ENCODE measurements around the gene KCNJ12. TPM values are rescaled to one million over a fixed set of nuclear protein-coding genes. Genes with fewer than 3 reads are reported as not detected.

KCNJ12 gene
- total RNA-seq, 1 donor from 2014 or later = not detected

Other genes starting within 250 kb of the KCNJ12 start
- 15.1 and 15.3 TPM in 2 replicates for gene DHRS7B, start 249.4 kb upstream of the KCNJ12 start, total RNA-seq
- 20.3 and 23.5 TPM in 2 replicates for gene TMEM11, start 162.2 kb upstream of the KCNJ12 start, total RNA-seq
- gene NATD1, start 122.9 kb upstream of the KCNJ12 start, total RNA-seq = 1.0 and 1.1 TPM in 2 replicates
- gene MAP2K3, start 91.6 kb upstream of the KCNJ12 start, total RNA-seq = 57.8 and 58.0 TPM in 2 replicates

Measured in T-helper 2 cell treated with Interferon-gamma antibody and Interleukin-4, amounts not matched to agents 100 ng/mL and 5 ng/mL, for 36 hours (primary cell).